SW 1271 (cell line): Measurements from ENCODE around the gene USP34.
"Not testable (repeated sequence)": the region's sequence is repeated elsewhere in the genome, so short reads cannot be mapped to it uniquely, and the experiment has no call there.

ENCODE experiments used
- DNase-seq, 2 experiments: peaks; one replicate each; lab custom pipeline; 2025; lab: John Stamatoyannopoulos, UW

Gene USP34

GRCh38 chr2:61184263-61184662 is 286.6 kb downstream of the USP34 start:
- no peak for DNase-seq

- DNase-seq = no peak
Measured at GRCh38 chr2:61183795-61184194, 287.1 kb downstream of the USP34 start.

GRCh38 chr2:61182059-61182383 is 288.9 kb downstream of the USP34 start:
- no peak for DNase-seq

GRCh38 chr2:61181382-61182058 is 289.4 kb downstream of the USP34 start:
- no peak for DNase-seq

- no peak for DNase-seq
Measured at GRCh38 chr2:61180686-61181085, 290.2 kb downstream of the USP34 start.

GRCh38 chr2:61179701-61180639 is 290.9 kb downstream of the USP34 start:
- no peak for DNase-seq

- DNase-seq = no peak
Measured at GRCh38 chr2:61178603-61179545, 292.0 kb downstream of the USP34 start.

GRCh38 chr2:61177727-61178549 is 292.9 kb downstream of the USP34 start:
- DNase-seq = peak in 1 of 2 experiments; percentile 23

GRCh38 chr2:61176755-61177726 is 293.8 kb downstream of the USP34 start:
- peak; percentile 78 to 87 for DNase-seq

- DNase-seq = no peak
Measured at GRCh38 chr2:61175036-61175435, 295.9 kb downstream of the USP34 start.

GRCh38 chr2:61173116-61173515 is 297.8 kb downstream of the USP34 start:
- no peak for DNase-seq

GRCh38 chr2:61172671-61173070 is 298.2 kb downstream of the USP34 start:
- no peak for DNase-seq

- no peak for DNase-seq
Measured at GRCh38 chr2:61167579-61167978, 303.3 kb downstream of the USP34 start.

GRCh38 chr2:61165946-61166345 is 304.9 kb downstream of the USP34 start:
- DNase-seq = no peak

GRCh38 chr2:61165082-61165481 is 305.8 kb downstream of the USP34 start:
- not testable (repeated sequence) for DNase-seq

GRCh38 chr2:61162721-61163120 is 308.2 kb downstream of the USP34 start:
- DNase-seq = no peak

GRCh38 chr2:61161888-61162287 is 309.0 kb downstream of the USP34 start, which contains the start of gene C2orf74:
Gene C2orf74, plus strand, starts transcription at chr2:61162188. Its CDS starts 327 bp downstream, at chr2:61162515.
- DNase-seq = no peak

- DNase-seq = no peak
Measured at GRCh38 chr2:61158356-61158955, 312.4 kb downstream of the USP34 start.

GRCh38 chr2:61157371-61158003 is 313.4 kb downstream of the USP34 start:
- no peak for DNase-seq
